NCI-H146 treated with DMSO at 0.1 percent for 48 hours (cell line): ENCODE results near the gene CLIC6.
"Not testable (repeated sequence)": the region's sequence is repeated elsewhere in the genome, so short reads cannot be mapped to it uniquely, and the experiment has no call there.

Experiments used
- DNase-seq: peaks from one replicate; lab custom pipeline; 2025; ENCODE audit not compliant: unreplicated experiment; lab: John Stamatoyannopoulos, UW

CLIC6 gene

GRCh38 chr21:34691390-34692032 lies 22.7 kb downstream of the CLIC6 start:
- no peak for DNase-seq

GRCh38 chr21:34692458-34693020 lies 23.7 kb downstream of the CLIC6 start:
- DNase-seq, result no peak

- peak; percentile 35 for DNase-seq
Observed at GRCh38 chr21:34693192-34693810, 24.5 kb downstream of the CLIC6 start.

GRCh38 chr21:34695434-34695833 lies 26.6 kb downstream of the CLIC6 start:
- DNase-seq, result no peak

GRCh38 chr21:34696121-34696520 lies 27.3 kb downstream of the CLIC6 start:
- no peak for DNase-seq

GRCh38 chr21:34697826-34698225 lies 29.0 kb downstream of the CLIC6 start:
- no peak for DNase-seq

GRCh38 chr21:34698270-34699015 lies 29.6 kb downstream of the CLIC6 start:
- no peak for DNase-seq

GRCh38 chr21:34700605-34701004 lies 31.8 kb downstream of the CLIC6 start:
- no peak for DNase-seq

- DNase-seq, result no peak
Observed at GRCh38 chr21:34701726-34702125, 32.9 kb downstream of the CLIC6 start.

GRCh38 chr21:34702341-34703170 lies 33.8 kb downstream of the CLIC6 start:
- no peak for DNase-seq

GRCh38 chr21:34703571-34703970 lies 34.8 kb downstream of the CLIC6 start:
- no peak for DNase-seq

- DNase-seq, result no peak
Observed at GRCh38 chr21:34704119-34704518, 35.3 kb downstream of the CLIC6 start.

GRCh38 chr21:34705011-34705410 lies 36.2 kb downstream of the CLIC6 start:
- DNase-seq, result no peak

GRCh38 chr21:34706337-34706736 lies 37.5 kb downstream of the CLIC6 start:
- DNase-seq, result no peak

GRCh38 chr21:34707876-34708325 lies 39.1 kb downstream of the CLIC6 start:
- no peak for DNase-seq

- DNase-seq, result no peak
Observed at GRCh38 chr21:34713621-34714020, 44.8 kb downstream of the CLIC6 start.

- no peak for DNase-seq
Observed at GRCh38 chr21:34715518-34715917, 46.7 kb downstream of the CLIC6 start.

- no peak for DNase-seq
Observed at GRCh38 chr21:34715985-34716596, 47.3 kb downstream of the CLIC6 start.

GRCh38 chr21:34718529-34718928 lies 49.7 kb downstream of the CLIC6 start:
- DNase-seq, result not testable (repeated sequence)

- DNase-seq, result no peak
Observed at GRCh38 chr21:34722684-34723300, 54.0 kb downstream of the CLIC6 start.
